GM19463 (cell line): ENCODE data around the gene CLDN5.

Experiments used
- ATAC-seq: cut with Tn5 transposase; IDR thresholded peaks from one replicate; pipeline ENCODE4 v1.9.1; 2021; ENCODE audit warnings: mild to moderate bottlenecking, moderate library complexity; ENCODE audit not compliant: unreplicated experiment

The CLDN5 gene

DNA sequence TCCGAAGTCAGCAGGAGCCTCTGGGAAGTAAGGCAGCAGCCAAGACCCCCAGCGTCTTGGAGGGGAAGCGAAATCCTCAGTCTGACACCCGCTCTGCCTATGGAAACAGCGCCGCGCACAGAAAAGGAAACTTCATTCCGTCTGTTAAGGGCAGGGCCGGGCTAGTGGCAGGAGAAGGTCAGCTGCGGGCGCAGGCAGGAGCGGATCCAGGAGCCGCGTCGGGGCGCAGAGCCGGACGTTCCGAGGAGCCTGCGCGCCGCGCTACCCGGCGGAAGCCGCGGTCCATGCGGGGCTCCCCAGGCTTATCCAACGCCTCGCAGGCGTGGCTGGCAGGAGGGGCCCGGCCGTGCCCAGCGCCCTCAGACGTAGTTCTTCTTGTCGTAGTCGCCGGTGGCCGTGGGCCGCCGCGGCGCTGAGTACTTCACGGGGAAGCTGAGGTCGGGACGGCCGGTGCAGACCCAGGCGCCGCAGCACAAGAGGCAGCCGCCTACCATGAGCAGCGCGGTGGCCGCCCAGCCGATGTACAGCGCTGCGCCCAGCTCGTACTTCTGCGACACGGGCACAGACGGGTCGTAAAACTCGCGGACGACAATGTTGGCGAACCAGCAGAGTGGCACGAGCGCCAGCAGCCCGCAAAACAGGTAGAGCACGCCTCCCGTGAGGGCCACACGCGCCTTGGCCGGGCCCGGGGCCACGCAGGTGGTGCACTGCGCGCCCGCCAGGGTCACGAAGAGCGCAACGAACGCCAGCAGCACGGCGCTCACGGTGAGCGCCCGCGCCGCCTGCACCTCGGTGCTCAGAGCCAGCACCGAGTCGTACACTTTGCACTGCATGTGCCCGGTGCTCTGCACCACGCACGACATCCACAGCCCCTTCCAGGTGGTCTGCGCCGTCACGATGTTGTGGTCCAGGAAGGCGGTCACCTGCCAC, 705 bp downstream of the CLDN5 start:
- no peak for ATAC-seq

DNA sequence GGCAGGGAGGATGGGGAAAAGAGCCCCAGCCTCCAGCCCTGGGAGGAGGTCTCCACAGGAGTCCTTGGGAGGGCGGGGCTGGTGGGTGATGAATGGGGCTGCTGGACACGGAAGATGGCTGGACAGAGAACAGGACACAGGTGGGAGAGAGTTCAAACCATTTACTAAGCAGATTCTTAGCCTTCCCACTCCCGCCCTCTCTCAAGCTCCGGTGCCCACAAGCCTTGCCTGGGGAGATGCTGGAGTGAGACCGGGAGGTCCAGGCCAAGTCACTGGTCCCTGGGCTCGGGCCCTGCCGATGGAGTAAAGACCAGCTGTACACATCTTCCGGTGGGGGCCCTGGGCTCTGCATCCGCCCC, 1.4 kb downstream of the CLDN5 start:
- ATAC-seq = no peak

DNA sequence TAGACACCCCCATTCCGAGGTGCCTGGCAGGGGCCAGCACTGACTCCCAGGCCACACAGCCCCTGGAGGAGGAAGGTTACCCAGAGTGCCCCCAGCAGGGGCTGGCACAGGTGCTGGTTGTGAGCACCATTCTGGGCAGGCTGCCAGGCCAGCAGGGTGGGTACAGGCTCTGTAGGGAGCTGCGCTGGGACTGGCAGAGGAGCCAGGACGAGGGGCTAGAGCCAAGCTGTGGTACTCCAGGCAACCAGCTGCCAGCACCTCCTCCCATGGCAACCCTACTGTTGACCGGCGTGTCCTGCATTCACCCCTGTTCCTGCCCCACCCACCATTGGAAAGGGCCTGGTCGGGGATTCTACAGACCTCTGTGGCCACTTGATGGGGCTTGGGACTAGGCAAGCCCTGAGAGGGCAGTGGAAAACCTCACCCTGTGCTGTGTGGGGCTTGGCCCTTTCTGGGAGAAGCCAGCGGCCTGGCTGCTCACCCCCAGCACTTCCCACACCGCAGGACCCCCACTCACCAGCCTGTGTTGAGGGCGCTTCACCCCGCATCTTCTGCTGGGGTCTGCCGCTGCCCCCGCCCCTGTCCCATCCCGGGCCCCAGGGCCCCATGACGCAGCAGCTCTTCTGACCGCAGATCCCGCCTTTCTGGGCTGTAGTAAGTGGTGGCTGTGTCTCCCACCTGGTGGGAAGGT, 1.9 kb downstream of the CLDN5 start:
- no peak for ATAC-seq

- ATAC-seq = no peak
Observed at GRCh38 chr22:19520566-19521305, 3.5 kb downstream of the CLDN5 start.

DNA sequence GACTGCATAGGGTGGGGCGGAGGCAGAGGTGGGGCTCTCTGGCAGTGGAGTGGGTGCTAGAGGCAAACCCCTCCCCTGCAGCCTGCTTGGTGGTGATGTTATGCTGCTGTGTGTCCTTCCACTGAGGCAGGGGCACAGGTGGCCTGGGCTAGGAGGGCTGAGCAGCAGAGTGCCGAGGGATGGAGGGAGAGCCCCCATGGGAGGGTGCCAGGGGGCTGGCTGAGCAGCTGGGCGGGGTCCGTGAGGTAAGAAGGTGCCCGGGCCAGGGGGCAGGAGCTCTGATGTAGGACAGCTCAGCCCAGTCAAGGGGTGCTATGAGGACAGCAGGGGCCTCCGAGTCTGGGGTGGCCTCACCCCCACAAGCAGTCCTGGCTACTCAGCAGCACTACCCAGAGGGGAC, 4.2 kb downstream of the CLDN5 start:
- no peak for ATAC-seq

DNA sequence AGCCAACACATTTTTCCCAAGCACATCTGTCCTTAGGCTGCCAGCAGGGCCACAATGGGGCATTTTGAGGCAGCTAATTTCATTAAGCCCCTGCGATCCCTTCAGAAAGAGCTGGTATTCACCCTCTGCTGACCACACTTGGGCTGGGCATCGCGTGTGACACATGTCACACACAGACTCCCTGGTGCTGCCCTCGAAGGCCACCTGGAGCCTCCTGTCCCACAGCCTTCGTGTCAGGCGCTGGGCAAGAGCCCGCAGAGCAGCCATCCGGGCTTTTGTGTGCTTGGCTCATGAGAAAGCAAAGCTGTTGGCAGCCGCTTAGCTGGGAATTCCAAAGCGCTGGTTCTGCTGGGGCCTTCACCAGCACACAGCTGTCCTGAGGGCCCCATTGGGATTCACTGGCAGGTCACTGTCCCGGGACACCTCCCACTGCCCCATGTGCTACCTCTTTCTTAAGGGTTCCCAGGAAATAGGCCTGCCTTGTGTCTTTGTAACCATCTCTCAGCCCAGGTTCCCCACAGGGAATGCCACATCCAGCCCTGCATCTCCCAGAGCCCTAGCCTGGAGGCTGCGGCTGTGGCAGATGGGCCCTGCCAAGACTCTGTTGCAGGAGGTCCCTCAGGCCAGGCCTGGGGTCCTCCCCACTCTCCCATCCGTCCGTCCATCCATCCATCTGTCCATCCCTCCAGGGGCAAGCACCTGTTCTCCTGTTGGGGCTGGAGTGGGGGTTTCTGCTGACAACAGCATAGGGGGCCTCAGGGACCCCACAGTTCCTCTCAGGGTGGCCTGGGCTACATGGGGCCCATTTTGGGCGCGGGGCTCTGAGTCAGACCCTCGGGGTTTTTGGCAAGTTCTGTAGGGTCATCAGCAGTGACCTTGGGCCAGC, 4.9 kb downstream of the CLDN5 start:
- ATAC-seq = no peak

DNA sequence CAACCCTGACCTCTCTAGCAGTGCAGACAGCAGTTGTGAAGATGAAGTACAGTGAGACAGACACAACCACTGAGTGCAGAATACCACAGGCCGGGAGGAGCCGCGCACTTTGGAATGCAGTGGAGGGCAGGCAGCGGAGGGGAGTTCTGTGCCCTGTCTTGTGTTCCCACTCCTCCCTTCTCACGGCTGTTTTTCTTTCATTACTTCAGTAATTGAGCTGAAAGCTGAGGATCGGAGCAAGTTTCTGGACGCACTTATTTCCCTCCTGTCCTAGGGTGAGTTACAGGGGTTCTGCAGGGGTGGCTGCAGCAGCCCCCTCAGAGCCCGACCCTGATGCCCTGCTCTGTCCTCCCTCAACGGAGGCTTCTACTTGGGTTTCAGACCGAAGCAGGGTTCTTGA, 5.6 kb downstream of the CLDN5 start:
- ATAC-seq = no peak

- ATAC-seq = no peak
Observed at GRCh38 chr22:19517919-19518611, 6.1 kb downstream of the CLDN5 start.

DNA sequence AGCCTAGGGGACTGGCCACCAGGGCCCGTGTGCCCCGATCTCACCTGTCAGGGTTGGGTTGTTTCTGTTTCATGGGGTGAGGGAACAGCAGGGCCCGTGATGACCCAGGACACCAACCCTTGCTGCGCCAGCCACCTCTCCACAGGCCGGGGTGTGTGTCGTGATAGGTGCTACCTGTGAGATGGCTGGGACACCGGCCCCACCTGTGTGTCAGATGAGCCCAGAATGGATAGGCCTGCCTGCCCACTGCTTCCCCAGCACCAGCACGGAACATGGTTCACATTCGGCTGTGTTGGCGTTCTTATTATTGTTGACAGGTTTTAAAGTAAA, 7.1 kb downstream of the CLDN5 start:
- ATAC-seq = no peak

DNA sequence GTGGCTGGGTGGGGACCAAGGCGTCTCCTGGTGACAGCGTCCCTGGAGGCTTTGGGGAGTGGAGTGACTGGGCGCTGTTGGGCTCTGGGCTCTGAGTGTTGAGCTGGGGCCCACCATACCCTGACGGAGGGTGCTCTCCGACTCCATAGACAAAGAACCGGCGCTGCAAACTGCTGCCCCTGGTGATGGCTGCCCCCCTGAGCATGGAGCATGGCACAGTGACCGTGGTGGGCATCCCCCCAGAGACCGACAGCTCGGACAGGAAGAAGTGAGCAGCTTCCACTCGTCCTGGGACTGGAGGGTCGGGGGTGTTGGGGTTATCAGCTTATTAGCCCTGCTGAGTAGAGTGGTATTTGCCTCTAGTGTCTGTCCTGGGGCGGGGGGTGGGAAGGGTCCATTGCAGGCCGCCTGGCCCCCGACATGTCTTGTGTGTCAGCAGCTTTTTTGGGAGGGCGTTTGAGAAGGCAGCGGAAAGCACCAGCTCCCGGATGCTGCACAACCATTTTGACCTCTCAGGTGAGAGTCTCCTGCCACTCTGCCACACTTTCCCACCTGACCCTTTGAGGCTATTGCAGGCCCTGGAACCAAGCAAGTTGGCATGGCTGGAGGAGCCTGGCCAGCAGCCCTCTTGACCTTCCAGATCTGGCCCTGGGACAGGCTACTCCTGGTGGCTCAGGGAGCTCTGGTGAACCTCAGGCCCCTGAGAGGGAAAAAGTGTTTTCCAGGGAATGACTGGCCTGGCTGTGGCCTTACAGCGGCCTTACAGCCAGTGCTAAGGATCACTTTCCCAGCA, 7.6 kb downstream of the CLDN5 start:
- no peak for ATAC-seq

- ATAC-seq = no peak
Observed at GRCh38 chr22:19515654-19516377, 8.4 kb downstream of the CLDN5 start.

DNA sequence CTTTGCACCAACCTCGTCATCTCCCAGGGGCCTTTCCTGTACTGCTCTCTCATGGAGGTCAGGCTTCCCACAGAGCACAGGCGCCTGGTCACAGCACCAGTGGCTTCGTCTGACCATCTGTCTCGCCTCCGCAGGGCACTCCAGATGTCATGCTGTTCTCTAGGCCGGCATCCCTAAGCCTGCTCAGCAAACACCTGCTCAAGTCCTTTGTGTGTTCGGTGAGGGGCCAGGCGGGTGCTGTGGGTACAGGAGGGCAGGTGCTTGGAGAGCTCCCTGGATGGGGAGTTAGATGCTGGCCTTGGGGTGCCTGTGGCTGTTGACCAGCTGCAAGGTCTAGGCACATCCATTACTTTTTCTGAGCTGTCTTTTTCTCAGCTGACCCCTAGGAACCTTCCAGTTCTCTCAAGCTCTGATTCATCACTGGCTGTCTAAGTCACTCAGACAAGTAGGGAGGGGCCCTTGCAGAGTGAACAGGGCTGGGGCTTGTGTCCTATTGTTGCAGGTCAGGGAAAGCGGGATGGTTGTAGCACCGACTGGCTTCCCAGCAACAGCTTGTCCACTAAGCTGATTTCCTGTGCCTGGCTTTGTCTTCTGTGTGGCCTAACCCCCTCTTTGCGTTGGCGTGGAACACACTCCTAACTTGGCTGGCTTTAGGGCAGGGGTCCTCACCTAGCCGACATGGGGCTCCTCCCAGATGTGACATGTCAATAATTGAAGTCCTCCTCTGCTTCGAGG, 9.2 kb downstream of the CLDN5 start:
- no peak for ATAC-seq

GRCh38 chr22:19513823-19514222, 10.4 kb downstream of the CLDN5 start:
- no peak for ATAC-seq

DNA sequence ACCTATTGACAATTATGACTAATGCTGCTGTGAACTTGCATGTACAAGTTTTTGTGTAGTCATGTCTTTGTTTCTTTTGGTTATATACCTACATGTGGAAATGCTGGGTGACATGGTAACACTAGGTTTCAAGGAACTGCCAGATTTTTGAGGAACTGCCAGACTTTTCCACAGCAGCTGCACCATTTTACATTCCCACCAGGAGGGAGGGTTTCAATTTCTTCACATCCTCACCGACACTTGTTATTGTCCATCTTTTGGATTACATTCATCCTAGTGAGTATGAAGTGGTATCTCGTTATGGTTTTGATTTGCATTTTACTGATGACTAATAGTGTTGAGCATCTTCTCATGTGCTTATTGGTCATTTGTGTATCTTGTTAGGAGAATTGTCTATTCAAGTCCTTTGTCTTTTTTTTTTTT, 13.3 kb downstream of the CLDN5 start:
- no peak for ATAC-seq

DNA sequence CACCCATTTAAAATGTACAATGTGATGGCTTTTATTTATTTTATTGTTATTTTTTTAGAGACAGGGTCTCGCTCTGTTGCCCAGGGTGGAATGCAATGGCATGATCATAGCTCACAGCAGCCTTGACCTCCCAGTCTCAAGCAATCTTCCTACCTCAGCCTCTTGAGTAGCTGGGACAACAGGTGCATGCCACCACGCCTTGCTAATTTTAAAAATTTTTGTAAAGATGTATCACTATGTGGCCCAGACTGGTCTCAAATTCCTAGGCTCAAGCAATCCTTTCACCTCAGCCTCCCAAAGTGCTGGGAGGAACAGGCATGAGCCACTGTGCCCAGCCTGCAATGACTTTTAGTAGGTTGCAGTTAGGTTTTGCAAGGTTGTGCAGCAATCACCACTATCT, 14.3 kb downstream of the CLDN5 start:
- no peak for ATAC-seq

- no peak for ATAC-seq
Observed at GRCh38 chr22:19509191-19509590, 15.0 kb downstream of the CLDN5 start.

DNA sequence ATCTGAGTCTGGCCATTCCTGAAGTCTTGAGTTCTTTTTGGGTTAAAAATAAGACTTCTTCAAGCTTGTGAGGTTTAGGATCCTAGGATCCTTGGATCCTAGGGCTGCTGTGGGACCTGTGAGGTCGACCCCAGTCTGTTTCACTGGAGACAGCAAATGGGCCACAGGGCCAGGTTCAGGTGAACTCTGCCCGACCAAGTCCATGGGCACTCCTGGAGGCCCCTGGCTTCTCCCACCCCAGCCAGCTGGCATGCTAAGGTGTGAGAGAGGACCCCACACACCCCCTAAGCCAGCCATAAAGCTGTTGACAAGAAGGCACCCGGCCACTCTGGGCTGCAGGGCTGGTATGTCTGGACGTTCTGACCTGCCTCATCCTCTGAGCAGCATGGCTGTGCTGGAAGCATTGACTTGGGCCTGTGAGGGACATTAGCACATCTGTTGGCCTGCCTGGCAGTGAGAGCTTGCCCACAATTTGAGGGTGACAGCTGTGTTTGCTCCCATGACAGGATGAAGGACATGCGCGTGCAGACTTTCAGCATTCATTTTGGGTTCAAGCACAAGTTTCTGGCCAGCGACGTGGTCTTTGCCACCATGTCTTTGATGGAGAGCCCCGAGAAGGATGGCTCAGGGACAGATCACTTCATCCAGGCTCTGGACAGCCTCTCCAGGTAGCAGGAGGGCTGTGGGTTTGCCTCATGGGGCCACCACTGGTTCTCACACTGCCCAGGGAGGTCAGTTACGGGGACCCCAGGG, 16.0 kb downstream of the CLDN5 start:
- no peak for ATAC-seq

DNA sequence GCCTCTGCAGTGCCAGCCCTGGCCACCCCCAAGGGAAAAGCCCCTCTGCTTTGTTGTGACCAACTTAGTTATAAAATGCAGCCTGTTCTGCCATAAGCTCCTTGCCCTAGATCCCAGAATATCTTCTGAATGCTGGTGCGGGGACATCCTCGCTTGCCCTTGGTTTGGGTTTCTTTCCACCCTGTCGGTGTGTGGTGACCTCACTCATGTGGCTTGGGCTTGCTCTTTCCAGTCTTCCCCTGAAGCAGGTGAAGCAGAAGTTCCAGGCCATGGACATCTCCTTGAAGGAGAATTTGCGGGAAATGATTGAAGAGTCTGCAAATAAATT, 16.7 kb downstream of the CLDN5 start:
- no peak for ATAC-seq
